NB4 (cell line): ENCODE measurements around the gene METTL26.

Source experiments
- DNase-seq: peaks from one replicate; pipeline ENCODE4 v3.0.0; 2010; ENCODE audit warnings: low read depth
- H3K4me3 ChIP-seq: one replicate; pipeline ENCODE4 v1.5.1; 2011; ENCODE audit warnings: mild to moderate bottlenecking, low read depth, low read length, moderate library complexity
- CTCF ChIP-seq: IDR thresholded peaks from one replicate; pipeline ENCODE4 v1.5.1; 2012; ENCODE audit warnings: low read depth, low read length
- MAX ChIP-seq: IDR thresholded peaks from 2 replicates; pipeline ENCODE4 v1.6.1; 2011; ENCODE audit warnings: low read depth, low read length
- MYC ChIP-seq: IDR thresholded peaks from 2 replicates; pipeline ENCODE4 v1.6.1; 2011; ENCODE audit warnings: low read depth, low read length
- POLR2A ChIP-seq: IDR thresholded peaks from 2 replicates; pipeline ENCODE4 v1.6.1; 2011; ENCODE audit warnings: mild to moderate bottlenecking; ENCODE audit not compliant: insufficient read length; ENCODE audit errors: extremely low read depth

METTL26 gene

GRCh38 chr16:619476-620100 lies 16.5 kb downstream of the METTL26 start:
- no peak for DNase-seq
- H3K4me3 ChIP-seq = no peak overlapping the region
- TF ChIP-seq CTCF = no peak

- no peak for TF ChIP-seq CTCF
- TF ChIP-seq MYC = no peak
- no peak for TF ChIP-seq MAX
- DNase-seq = no peak
- H3K4me3 ChIP-seq = no peak overlapping the region
Observed at GRCh38 chr16:617855-618254, 18.2 kb downstream of the METTL26 start.

- no peak for DNase-seq
- no peak overlapping the region for H3K4me3 ChIP-seq
- TF ChIP-seq CTCF = no peak
- TF ChIP-seq MAX = no peak
- no peak for TF ChIP-seq MYC
- TF ChIP-seq POLR2A = no peak
Observed at GRCh38 chr16:616733-617586, 19.1 kb downstream of the METTL26 start.

GRCh38 chr16:615122-615521 lies 21.0 kb downstream of the METTL26 start:
- no peak overlapping the region for H3K4me3 ChIP-seq
- no peak for TF ChIP-seq POLR2A
- no peak for TF ChIP-seq CTCF
- no peak for TF ChIP-seq MYC
- DNase-seq = no peak

- no peak for DNase-seq
- TF ChIP-seq MYC (no peak), POLR2A (no peak), CTCF (peak; percentile 24), MAX (no peak)
- H3K4me3 ChIP-seq = no peak overlapping the region
Observed at GRCh38 chr16:610513-611381, 25.4 kb downstream of the METTL26 start.
